Caco-2 (cell line): ENCODE measurements around the gene PLA2G7. TPM values are rescaled to one million over a fixed set of nuclear protein-coding genes. Genes with fewer than 3 reads are reported as not detected.
"Not testable (repeated sequence)": the region's sequence is repeated elsewhere in the genome, so short reads cannot be mapped to it uniquely, and the experiment has no call there.

Source experiments
- BruUV-seq: library from RNA; stranded (reverse); fragments of 400-500 nt; replicated peaks from 2 replicates; lab custom pipeline; 2021; lab: Mats Ljungman, UMichigan
- CTCF ChIA-PET: fragments of 300-600 bp; sonication (Branson Sonifier 250); formaldehyde crosslinking; loops from one replicate; lab custom pipeline; 2022; ENCODE audit warnings: antibody characterized with exemption; lab: Charles Lee
- POLR2A ChIA-PET: fragments of 300-600 bp; sonication (Branson Sonifier 250); formaldehyde crosslinking; loops from one replicate; lab custom pipeline; 2022; ENCODE audit warnings: antibody characterized with exemption; lab: Charles Lee
- DNase-seq, 2 experiments: peaks; one replicate each; pipeline versions ENCODE4 v3.0.0 to v3.0.0-alpha.2; 2020 to 2022
- H3K27me3 ChIP-seq: replicated peaks from 2 replicates; pipeline ENCODE4 v1.6.0; 2011; ENCODE audit warnings: low read length; ENCODE audit not compliant: control insufficient read depth, insufficient read depth
- H3K36me3 ChIP-seq: 2 replicates; pipeline ENCODE4 v1.5.1; 2011; ENCODE audit warnings: low read length; ENCODE audit not compliant: control insufficient read depth, insufficient read depth
- H3K4me1 ChIP-seq: fragments of 250-450 bp; sonication (Bioruptor Pico); 2 replicates; pipeline ENCODE4 v1.5.1; 2020; ENCODE audit warnings: mild to moderate bottlenecking
- H3K4me3 ChIP-seq: 2 replicates; pipeline ENCODE4 v1.5.1; 2011; ENCODE audit warnings: low read depth, mild to moderate bottlenecking, control low read depth, low read length
- H3K9me3 ChIP-seq: fragments of 250-450 bp; sonication (Bioruptor Pico); 2 replicates; pipeline ENCODE4 v1.5.1; 2020; ENCODE audit warnings: mild to moderate bottlenecking, moderate library complexity
- H3K27ac Mint-ChIP-seq: one replicate; pipeline ENCODE4 v1.8.0; 2022; ENCODE audit warnings: mixed read lengths; ENCODE audit not compliant: unreplicated experiment
- H3K27me3 Mint-ChIP-seq: one replicate; pipeline ENCODE4 v1.8.0; 2022; ENCODE audit warnings: mixed read lengths; ENCODE audit not compliant: insufficient read depth, unreplicated experiment
- H3K36me3 Mint-ChIP-seq: one replicate; pipeline ENCODE4 v1.8.0; 2022; ENCODE audit warnings: mild to moderate bottlenecking, mixed read lengths; ENCODE audit not compliant: insufficient read depth, unreplicated experiment
- H3K4me1 Mint-ChIP-seq: one replicate; pipeline ENCODE4 v1.8.0; 2022; ENCODE audit warnings: low read depth, mixed read lengths; ENCODE audit not compliant: unreplicated experiment
- H3K4me3 Mint-ChIP-seq: one replicate; pipeline ENCODE4 v1.8.0; 2022; ENCODE audit warnings: mild to moderate bottlenecking, moderate library complexity, mixed read lengths; ENCODE audit not compliant: unreplicated experiment
- H3K9me3 Mint-ChIP-seq: one replicate; pipeline ENCODE4 v1.8.0; 2022; ENCODE audit warnings: mixed read lengths; ENCODE audit not compliant: unreplicated experiment
- CTCF ChIP-seq, 2 experiments: fragments of 200-600 bp in 1 of 2; IDR thresholded peaks; 1 replicate in 1 of 2; 2 replicates in 1 of 2; pipeline versions ENCODE4 v1.5.1 to v1.8.0; 2011 to 2022; ENCODE audit warnings: antibody characterized with exemption in 1 of 2, control low read depth in 1 of 2, inconsistent platforms in 1 of 2, low read depth in 1 of 2, low read length in 1 of 2, mild to moderate bottlenecking in 1 of 2, moderate library complexity in 1 of 2; ENCODE audit not compliant: insufficient read depth in 1 of 2, severe bottlenecking in 1 of 2, unreplicated experiment in 1 of 2
- intact Hi-C: fragments of 100-400 bp; cut with micrococcal nuclease; formaldehyde crosslinking; loops from one replicate; pipeline ENCODE4 v1.10.0; 2022; ENCODE audit not compliant: unreplicated experiment
- total RNA-seq: library from RNA; stranded (reverse); gene quantifications from 2 replicates; pipeline ENCODE4 v1.2.3, GENCODE V29; 2022

The PLA2G7 gene
- total RNA-seq, 1 experiment from 2014 or later = 0.32 TPM

GRCh38 chr6:46748940-46749503, 13.8 kb upstream of the PLA2G7 start:
- Mint-ChIP-seq H3K4me1 (no peaks in the 10 kb centered on the region), H3K4me3 (no peak overlapping the region), H3K27me3 (peaks cover 9% of the 10 kb centered on the region), H3K36me3 (no peaks in the 10 kb centered on the region), H3K9me3 (peaks cover 7% of the 10 kb centered on the region), H3K27ac (no peak overlapping the region)
- no peak overlapping the region for H3K4me3 ChIP-seq
- H3K4me1 ChIP-seq = no peaks in the 10 kb centered on the region
- H3K9me3 ChIP-seq = no peaks in the 10 kb centered on the region
- TF ChIP-seq CTCF (IDR thresholded peaks at IDR 0.05; ENCODE audit: insufficient read depth in 1 of 2, low read depth in 1 of 2, low read length in 1 of 2, severe bottlenecking in 1 of 2, unreplicated experiment in 1 of 2) = no peak
- no peak for DNase-seq
- POLR2A ChIA-PET = no interaction called here
- BruUV-seq = no TSS peak
- intact Hi-C loops = no loop called here
- CTCF ChIA-PET = no interaction called here
- H3K27me3 ChIP-seq = no peaks in the 10 kb centered on the region
- no peaks in the 10 kb centered on the region for H3K36me3 ChIP-seq

GRCh38 chr6:46746696-46747095, 11.5 kb upstream of the PLA2G7 start, which contains the start of gene ANKRD66:
Gene ANKRD66 (plus strand): TSS chr6:46746933. CDS start chr6:46751949, 5,016 bp downstream.
- Histone ChIP-seq H3K4me3 (no peak within 1 kb of the TSS), H3K36me3 (no peaks in the 10 kb centered on the region), H3K9me3 (no peaks in the 10 kb centered on the region), H3K27me3 (no peaks in the 10 kb centered on the region), H3K4me1 (no peaks in the 10 kb centered on the region)
- POLR2A ChIA-PET = no interaction called here
- intact Hi-C loops = no loop called here
- H3K9me3 Mint-ChIP-seq = peaks cover 10% of the 10 kb centered on the region
- no peak for DNase-seq
- H3K4me1 Mint-ChIP-seq = no peaks in the 10 kb centered on the region
- H3K36me3 Mint-ChIP-seq = no peaks in the 10 kb centered on the region
- H3K27ac Mint-ChIP-seq = no peak within 1 kb of the TSS
- no TSS peak for BruUV-seq
- no peak within 1 kb of the TSS for H3K4me3 Mint-ChIP-seq
- no peak for TF ChIP-seq CTCF (IDR thresholded peaks at IDR 0.05; ENCODE audit: insufficient read depth in 1 of 2, low read depth in 1 of 2, low read length in 1 of 2, severe bottlenecking in 1 of 2, unreplicated experiment in 1 of 2)
- CTCF ChIA-PET = no interaction called here
- peaks cover 9% of the 10 kb centered on the region for H3K27me3 Mint-ChIP-seq

GRCh38 chr6:46745973-46746372, 10.8 kb upstream of the PLA2G7 start:
- ChIA-PET POLR2A (no interaction called here), CTCF (no interaction called here)
- Mint-ChIP-seq H3K27me3 (peaks cover 9% of the 10 kb centered on the region), H3K36me3 (no peaks in the 10 kb centered on the region), H3K27ac (no peak overlapping the region), H3K4me3 (no peak overlapping the region), H3K4me1 (peaks cover 6% of the 10 kb centered on the region), H3K9me3 (peaks cover 10% of the 10 kb centered on the region)
- Histone ChIP-seq H3K4me1 (no peaks in the 10 kb centered on the region), H3K9me3 (no peaks in the 10 kb centered on the region), H3K36me3 (no peaks in the 10 kb centered on the region), H3K4me3 (no peak overlapping the region), H3K27me3 (no peaks in the 10 kb centered on the region)
- no TSS peak for BruUV-seq
- TF ChIP-seq CTCF (IDR thresholded peaks at IDR 0.05; ENCODE audit: insufficient read depth in 1 of 2, low read depth in 1 of 2, low read length in 1 of 2, severe bottlenecking in 1 of 2, unreplicated experiment in 1 of 2) = no peak
- intact Hi-C loops = no loop called here
- no peak for DNase-seq

GRCh38 chr6:46744159-46744725, 9.1 kb upstream of the PLA2G7 start:
- H3K27ac Mint-ChIP-seq, H3K36me3 Mint-ChIP-seq, H3K4me1 Mint-ChIP-seq, POLR2A ChIA-PET, H3K27me3 ChIP-seq, intact Hi-C loops, CTCF ChIA-PET, H3K4me1 ChIP-seq, H3K9me3 ChIP-seq, H3K4me3 ChIP-seq, H3K4me3 Mint-ChIP-seq, DNase-seq, BruUV-seq, H3K36me3 ChIP-seq, H3K27me3 Mint-ChIP-seq: not testable (repeated sequence)
- peaks cover 10% of the 10 kb centered on the region for H3K9me3 Mint-ChIP-seq
